Natural killer cell treated with Interleukin-12 subunit alpha and Interleukin-12 subunit beta and Interleukin-15 and Interleukin-18, amount 100 ng/mL, for 72 hours (primary cell): ENCODE results near the gene TCEA3. TPM values are rescaled to one million over a fixed set of nuclear protein-coding genes. Genes with fewer than 3 reads are reported as not detected.

Source experiments
- ATAC-seq, 2 donors: fragments of 150-1000 bp; cut with Tn5 transposase in 1 of 2; sonication (Bioruptor Pico), chemical (Tn5 transposase) in 1 of 2; 2 replicates each; pipeline ENCODE4 v1.10.0; 2021
- DNase-seq: peaks from one replicate; pipeline ENCODE4 v3.0.0; 2022; ENCODE audit warnings: low spot score
- H3K27ac Mint-ChIP-seq, 2 donors: 1 replicate in 1 of 2; 2 replicates in 1 of 2; pipeline ENCODE4 v1.8.0; 2022; ENCODE audit warnings: mixed read lengths in 2 of 2, mild to moderate bottlenecking in 1 of 2, moderate library complexity in 1 of 2
- H3K27me3 Mint-ChIP-seq, 2 donors: 1 replicate in 1 of 2; 2 replicates in 1 of 2; pipeline ENCODE4 v1.8.0; 2022; ENCODE audit warnings: mixed read lengths in 2 of 2
- H3K36me3 Mint-ChIP-seq: one replicate; pipeline ENCODE4 v1.8.0; 2022; ENCODE audit warnings: mixed read lengths
- H3K4me1 Mint-ChIP-seq, 2 donors: 1 replicate in 1 of 2; 2 replicates in 1 of 2; pipeline ENCODE4 v1.8.0; 2022; ENCODE audit warnings: low read depth in 2 of 2, mixed read lengths in 2 of 2, mild to moderate bottlenecking in 1 of 2
- H3K4me3 Mint-ChIP-seq: one replicate; pipeline ENCODE4 v1.8.0; 2022; ENCODE audit warnings: mixed read lengths
- H3K9me3 Mint-ChIP-seq: 2 replicates; pipeline ENCODE4 v1.8.0; 2022; ENCODE audit warnings: mixed read lengths
- total RNA-seq, 2 donors: library from RNA; stranded (reverse); gene quantifications; one replicate each; pipeline ENCODE4 v1.2.3, GENCODE V29; 2022

The TCEA3 gene
- total RNA-seq, 2 donors from 2014 or later = 0.31 TPM; not detected in 1

- Mint-ChIP-seq H3K4me3 (no peak overlapping the region), H3K36me3 (no peaks in the 10 kb centered on the region), H3K9me3 (no peaks in the 10 kb centered on the region), H3K27me3 (peaks cover 23 to 43% of the 10 kb centered on the region in 2 donors), H3K27ac (no peak overlapping the region), H3K4me1 (peaks cover 5 to 23% of the 10 kb centered on the region in 2 donors)
- no peak for DNase-seq
- ATAC-seq = no peak
Observed at GRCh38 chr1:23456226-23456625, 31.7 kb upstream of the TCEA3 start.

DNA sequence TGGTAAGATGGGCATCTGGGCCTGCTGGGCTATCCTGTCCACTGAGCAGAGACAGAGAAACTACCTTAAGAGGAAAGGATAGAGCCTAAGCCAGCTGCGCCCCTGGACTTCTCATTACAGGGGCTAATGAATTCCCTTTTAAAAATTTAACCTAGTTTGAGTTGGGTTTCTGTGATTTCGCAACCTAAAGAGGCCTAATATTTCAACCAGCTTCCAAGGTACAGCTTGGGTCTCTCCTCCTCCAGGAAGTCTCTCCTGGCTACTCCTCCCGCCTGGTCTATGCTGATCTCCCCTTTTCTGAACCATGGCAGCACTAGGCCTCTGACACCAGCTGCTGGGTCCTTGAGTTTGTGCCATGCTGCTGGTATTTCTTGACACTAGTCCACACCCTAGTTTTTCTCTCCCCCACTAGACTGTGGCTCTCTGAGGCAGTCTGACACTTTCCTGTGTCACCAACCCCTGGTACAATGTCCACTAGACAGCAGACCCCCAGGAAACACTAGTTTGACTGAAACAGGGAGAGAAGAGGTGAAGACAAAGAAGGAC lies 29.0 kb upstream of the TCEA3 start:
- Mint-ChIP-seq H3K27me3 (peaks cover 15 to 29% of the 10 kb centered on the region in 2 donors), H3K36me3 (no peaks in the 10 kb centered on the region), H3K27ac (no peak overlapping the region), H3K4me3 (no peak overlapping the region), H3K4me1 (peaks cover 5 to 23% of the 10 kb centered on the region in 2 donors), H3K9me3 (no peaks in the 10 kb centered on the region)
- ATAC-seq = no peak
- no peak for DNase-seq

GRCh38 chr1:23452011-23452411 lies 27.5 kb upstream of the TCEA3 start:
- DNase-seq = no peak
- ATAC-seq = peak in 1 of 2 donors; percentile 7
- H3K27me3 Mint-ChIP-seq = peaks cover 15 to 19% of the 10 kb centered on the region in 2 donors
- H3K27ac Mint-ChIP-seq = no peak overlapping the region
- H3K36me3 Mint-ChIP-seq = no peaks in the 10 kb centered on the region
- H3K4me3 Mint-ChIP-seq = no peak overlapping the region
- peaks cover 5 to 23% of the 10 kb centered on the region in 2 donors for H3K4me1 Mint-ChIP-seq
- H3K9me3 Mint-ChIP-seq = no peaks in the 10 kb centered on the region

DNA sequence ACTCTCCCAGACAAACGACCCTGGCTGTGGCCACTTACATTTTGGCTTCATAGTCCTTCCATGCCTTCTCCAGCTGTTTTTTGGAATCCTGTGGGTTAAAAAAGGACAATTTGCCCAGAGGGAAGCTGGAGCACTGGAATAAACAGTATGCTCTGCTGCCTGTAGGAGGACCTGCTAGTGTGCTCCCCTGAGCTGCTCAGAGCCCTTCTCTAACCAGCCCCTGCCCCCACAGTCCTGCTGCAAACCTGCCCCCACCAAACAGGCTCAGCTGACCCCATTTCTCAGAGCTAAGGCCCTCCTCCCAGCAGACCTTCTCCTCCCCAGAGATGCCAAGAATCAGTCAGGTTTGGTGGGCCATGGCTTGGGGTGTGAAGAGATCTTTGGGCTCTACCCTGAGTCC lies 26.9 kb upstream of the TCEA3 start:
- Mint-ChIP-seq H3K9me3 (no peaks in the 10 kb centered on the region), H3K27me3 (peaks cover 12 to 14% of the 10 kb centered on the region in 2 donors), H3K36me3 (no peaks in the 10 kb centered on the region), H3K4me3 (no peak overlapping the region), H3K4me1 (peaks cover 5 to 22% of the 10 kb centered on the region in 2 donors), H3K27ac (no peak overlapping the region)
- ATAC-seq (peak in 1 of 2 donors; percentile 40), DNase-seq (no peak)

- peaks cover 5 to 18% of the 10 kb centered on the region in 2 donors for H3K4me1 Mint-ChIP-seq
- no peak for ATAC-seq
- no peaks in the 10 kb centered on the region for H3K9me3 Mint-ChIP-seq
- H3K27ac Mint-ChIP-seq = no peak overlapping the region
- H3K27me3 Mint-ChIP-seq = peaks cover 9% of the 10 kb centered on the region in 2 donors
- no peaks in the 10 kb centered on the region for H3K36me3 Mint-ChIP-seq
- H3K4me3 Mint-ChIP-seq = no peak overlapping the region
- DNase-seq = no peak
Observed at GRCh38 chr1:23450894-23451293, 26.3 kb upstream of the TCEA3 start.

GRCh38 chr1:23449958-23450357 lies 25.4 kb upstream of the TCEA3 start:
- Mint-ChIP-seq H3K9me3 (no peaks in the 10 kb centered on the region), H3K27ac (no peak overlapping the region), H3K4me1 (peaks cover 5 to 13% of the 10 kb centered on the region in 2 donors), H3K4me3 (no peak overlapping the region), H3K36me3 (no peaks in the 10 kb centered on the region), H3K27me3 (peaks cover 1 to 3% of the 10 kb centered on the region in 2 donors)
- ATAC-seq (no peak), DNase-seq (no peak)

- Mint-ChIP-seq H3K27ac (no peak overlapping the region), H3K4me1 (peaks cover 5 to 13% of the 10 kb centered on the region in 2 donors), H3K36me3 (no peaks in the 10 kb centered on the region), H3K27me3 (peaks cover 0 to 3% of the 10 kb centered on the region in 2 donors), H3K9me3 (no peaks in the 10 kb centered on the region), H3K4me3 (no peak overlapping the region)
- no peak for ATAC-seq
- DNase-seq = no peak
Observed at GRCh38 chr1:23449306-23449705, 24.8 kb upstream of the TCEA3 start.

GRCh38 chr1:23448846-23449245 lies 24.3 kb upstream of the TCEA3 start:
- ATAC-seq = no peak

GRCh38 chr1:23446661-23447310 lies 22.2 kb upstream of the TCEA3 start:
- Mint-ChIP-seq H3K36me3 (no peaks in the 10 kb centered on the region), H3K4me1 (peaks cover 0 to 4% of the 10 kb centered on the region in 2 donors), H3K4me3 (no peak overlapping the region), H3K27me3 (peaks cover 0 to 3% of the 10 kb centered on the region in 2 donors), H3K9me3 (no peaks in the 10 kb centered on the region), H3K27ac (no peak overlapping the region)
- no peak for DNase-seq
- ATAC-seq = no peak

More at GRCh38 chr1:23448846-23449245, 24.3 kb upstream of the TCEA3 start:
- no peak overlapping the region for H3K27ac Mint-ChIP-seq
- H3K27me3 Mint-ChIP-seq = peaks cover 0 to 3% of the 10 kb centered on the region in 2 donors
- H3K4me1 Mint-ChIP-seq = peaks cover 5 to 13% of the 10 kb centered on the region in 2 donors
- H3K36me3 Mint-ChIP-seq = no peaks in the 10 kb centered on the region
- H3K9me3 Mint-ChIP-seq = no peaks in the 10 kb centered on the region
- H3K4me3 Mint-ChIP-seq = no peak overlapping the region
- DNase-seq = no peak

GRCh38 chr1:23444596-23445390 lies 20.2 kb upstream of the TCEA3 start:
- peaks cover 0 to 3% of the 10 kb centered on the region in 2 donors for H3K27me3 Mint-ChIP-seq

GRCh38 chr1:23444104-23444533 lies 19.6 kb upstream of the TCEA3 start:
- no peak for ATAC-seq
- no peaks in the 10 kb centered on the region for H3K4me1 Mint-ChIP-seq
- H3K9me3 Mint-ChIP-seq = no peaks in the 10 kb centered on the region
- H3K27me3 Mint-ChIP-seq = peaks cover 0 to 3% of the 10 kb centered on the region in 2 donors
- no peak for DNase-seq
- H3K36me3 Mint-ChIP-seq = no peaks in the 10 kb centered on the region
- no peak overlapping the region for H3K4me3 Mint-ChIP-seq
- H3K27ac Mint-ChIP-seq = no peak overlapping the region

More at GRCh38 chr1:23444596-23445390, 20.2 kb upstream of the TCEA3 start:
- DNase-seq = no peak
- Mint-ChIP-seq H3K9me3 (no peaks in the 10 kb centered on the region), H3K36me3 (no peaks in the 10 kb centered on the region), H3K27ac (no peak overlapping the region), H3K4me1 (no peaks in the 10 kb centered on the region), H3K4me3 (no peak overlapping the region)
- ATAC-seq = no peak

DNA sequence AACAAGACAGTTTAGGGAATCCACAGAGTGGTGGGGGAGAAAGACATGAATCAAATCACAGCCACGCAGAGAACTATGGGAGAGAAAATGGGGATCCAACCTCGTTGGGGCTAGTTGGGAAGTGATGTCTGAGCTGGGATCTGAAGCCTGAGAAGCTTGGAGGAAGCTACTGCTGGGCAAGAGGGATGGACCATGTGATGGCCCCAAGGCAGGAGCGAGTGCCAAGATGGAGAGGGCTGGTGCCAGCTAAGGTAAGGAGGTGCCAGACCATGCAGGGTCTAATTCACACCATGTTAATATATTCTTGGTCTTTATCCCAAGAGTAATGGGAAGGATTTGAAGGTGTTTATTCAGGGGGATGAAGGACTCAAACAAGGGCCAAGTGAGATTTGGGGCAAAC lies 18.2 kb upstream of the TCEA3 start:
- Mint-ChIP-seq H3K36me3 (no peaks in the 10 kb centered on the region), H3K27ac (no peak overlapping the region), H3K9me3 (no peaks in the 10 kb centered on the region), H3K4me3 (no peak overlapping the region), H3K4me1 (no peaks in the 10 kb centered on the region), H3K27me3 (peaks cover 0 to 3% of the 10 kb centered on the region in 2 donors)
- no peak for ATAC-seq
- DNase-seq = no peak

GRCh38 chr1:23441446-23442148 lies 17.0 kb upstream of the TCEA3 start:
- H3K27ac Mint-ChIP-seq = no peak overlapping the region
- no peak overlapping the region for H3K4me3 Mint-ChIP-seq
- H3K9me3 Mint-ChIP-seq = no peaks in the 10 kb centered on the region
- no peaks in the 10 kb centered on the region for H3K36me3 Mint-ChIP-seq
- DNase-seq (no peak), ATAC-seq (no peak)
- peaks cover 0 to 3% of the 10 kb centered on the region in 2 donors for H3K27me3 Mint-ChIP-seq
- no peaks in the 10 kb centered on the region for H3K4me1 Mint-ChIP-seq
